Measurements from ENCODE around the gene OR10H4.

DNA sequence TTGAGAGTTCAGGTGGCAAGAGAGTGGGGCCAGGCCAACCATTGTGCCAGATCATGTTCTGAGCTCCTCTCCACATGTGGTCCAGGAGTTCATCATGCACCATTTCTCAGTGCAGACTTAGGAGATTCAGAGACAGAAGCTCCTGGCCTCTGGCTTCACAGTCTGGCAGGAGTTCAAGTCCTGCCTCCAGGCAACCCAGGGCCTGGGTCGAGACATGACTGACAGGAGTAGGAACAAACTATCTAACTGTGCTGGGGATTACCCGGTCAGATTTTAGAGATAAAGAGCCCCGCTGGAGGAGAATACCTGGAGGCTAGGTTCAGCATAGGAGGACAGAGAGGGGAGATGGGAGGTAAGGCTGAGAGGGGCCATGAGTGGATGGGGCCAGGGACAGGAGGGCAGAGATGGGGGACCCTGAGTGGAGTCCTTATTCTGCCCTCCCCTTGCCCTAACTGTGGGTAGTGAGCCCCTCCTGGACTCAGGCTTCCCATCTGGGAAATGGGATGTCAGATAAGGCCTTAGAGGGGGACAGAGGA is 13.6 kb upstream of the OR10H4 start:
- no peak for TF ChIP-seq CTCF (IDR thresholded peaks at IDR 0.05; ENCODE audit: borderline replicate concordance, extremely low read depth, low read length, poor library complexity, severe bottlenecking)
- no peak for TF ChIP-seq EZH2 (IDR thresholded peaks at IDR 0.05; ENCODE audit: borderline replicate concordance, low read depth, low read length, severe bottlenecking)

Data from DND-41 (cell line).